Measurements from ENCODE around the gene SMIM15.
"Not testable (repeated sequence)": the region's sequence is repeated elsewhere in the genome, so short reads cannot be mapped to it uniquely, and the experiment has no call there.

The SMIM15 gene

DNA sequence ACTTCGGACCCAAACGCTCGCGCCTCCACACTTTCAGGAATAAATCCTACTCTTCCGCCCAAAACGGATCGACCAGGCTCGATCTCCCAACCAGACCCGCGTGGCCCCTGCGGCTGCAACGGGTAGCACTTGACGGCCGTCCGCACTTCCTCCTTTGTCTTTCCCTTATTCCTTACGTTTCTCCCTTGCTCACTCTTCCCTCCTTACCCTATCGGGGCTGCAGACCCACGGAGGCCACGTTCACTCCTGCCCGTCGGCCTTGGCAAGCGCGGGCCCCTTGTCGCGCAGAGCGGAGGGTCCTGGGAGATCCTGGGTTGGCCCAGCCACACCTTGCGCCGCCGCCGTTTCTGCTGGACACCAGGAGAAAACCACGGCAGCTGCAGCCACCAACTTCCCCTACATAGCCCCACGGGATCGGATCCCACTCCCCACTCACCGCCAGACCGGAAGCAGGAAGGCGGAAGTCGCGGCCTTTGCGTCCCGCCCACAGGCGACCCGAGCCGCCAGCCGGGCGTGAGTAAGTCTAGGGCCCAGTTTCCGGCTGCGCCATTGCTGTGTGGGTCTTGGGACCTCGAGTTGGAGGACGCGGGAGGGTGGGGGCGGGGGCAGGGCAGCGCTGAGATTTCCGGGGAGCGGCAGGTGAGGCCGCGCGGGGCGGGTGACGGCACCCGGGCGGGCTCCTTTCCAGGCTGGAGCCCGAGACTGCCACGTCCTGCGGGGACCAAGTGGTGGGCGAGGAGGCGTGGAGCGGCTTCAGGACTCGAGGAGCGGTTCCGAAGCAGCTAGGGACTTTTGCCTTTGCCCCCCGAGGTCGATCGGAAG lies at the start of gene SMIM15:
Gene SMIM15 (minus strand): TSS at position 459 of the 822 bp plus-strand sequence. CDS start 2,297 bp downstream, outside the sequence.
- DNase-seq (ENCODE audit: low read depth) = no peak
- TF ChIP-seq, protein P1, sequence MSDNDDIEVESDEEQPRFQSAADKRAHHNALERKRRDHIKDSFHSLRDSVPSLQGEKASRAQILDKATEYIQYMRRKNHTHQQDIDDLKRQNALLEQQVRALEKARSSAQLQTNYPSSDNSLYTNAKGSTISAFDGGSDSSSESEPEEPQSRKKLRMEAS (IDR thresholded peaks at IDR 0.05; ENCODE audit: low read depth, low read length) = no peak
- TF ChIP-seq POLR2A (IDR thresholded peaks at IDR 0.05; ENCODE audit: extremely low read depth, insufficient read length) (no peak), MYC (IDR thresholded peaks at IDR 0.05; ENCODE audit: low read depth, low read length) (no peak), CTCF (IDR thresholded peaks at IDR 0.05; ENCODE audit: low read depth, low read length) (no peak)

DNA sequence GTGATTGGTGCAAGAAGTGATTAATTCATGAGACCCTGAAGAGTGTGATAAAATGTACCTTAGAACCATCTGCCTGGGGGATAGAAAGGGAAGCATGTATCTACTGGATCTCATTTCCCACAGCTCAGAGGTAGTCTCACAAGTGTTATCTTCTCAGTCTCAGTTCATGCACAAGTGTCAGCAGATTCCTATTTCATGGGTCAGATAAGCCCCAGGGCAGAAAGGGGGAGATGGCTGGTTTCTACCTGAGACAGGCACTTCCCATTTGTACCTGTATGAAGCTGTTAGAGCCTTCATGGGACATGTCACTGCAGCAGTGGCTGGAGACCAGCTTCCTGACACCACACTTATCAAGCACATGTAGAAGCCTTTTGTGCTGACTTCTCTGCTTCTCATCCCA lies 45.6 kb upstream of the SMIM15 start:
- H3K4me3 ChIP-seq (ENCODE audit: low read depth, low read length) = no peak overlapping the region
- DNase-seq (ENCODE audit: low read depth) = no peak
- TF ChIP-seq, protein P1 (IDR thresholded peaks at IDR 0.05; ENCODE audit: low read depth, low read length) = no peak
- TF ChIP-seq CTCF (IDR thresholded peaks at IDR 0.05; ENCODE audit: low read depth, low read length) = no peak
- TF ChIP-seq POLR2A (IDR thresholded peaks at IDR 0.05; ENCODE audit: extremely low read depth, insufficient read length) = no peak
- no peak for TF ChIP-seq MYC (IDR thresholded peaks at IDR 0.05; ENCODE audit: low read depth, low read length)

More for the DNA sequence above, at the start of gene SMIM15:
- no peak within 1 kb of the TSS for H3K4me3 ChIP-seq (ENCODE audit: low read depth, low read length)

GRCh38 chr5:61205013-61205412 lies 42.7 kb upstream of the SMIM15 start:
- DNase-seq (ENCODE audit: low read depth) = no peak
- no peak overlapping the region for H3K4me3 ChIP-seq (ENCODE audit: low read depth, low read length)
- TF ChIP-seq MYC (IDR thresholded peaks at IDR 0.05; ENCODE audit: low read depth, low read length) = no peak
- TF ChIP-seq CTCF (IDR thresholded peaks at IDR 0.05; ENCODE audit: low read depth, low read length) = no peak
- TF ChIP-seq POLR2A (IDR thresholded peaks at IDR 0.05; ENCODE audit: extremely low read depth, insufficient read length) = no peak
- TF ChIP-seq, protein P1 (IDR thresholded peaks at IDR 0.05; ENCODE audit: low read depth, low read length) = no peak

GRCh38 chr5:61202213-61202612 lies 39.9 kb upstream of the SMIM15 start:
- TF ChIP-seq, protein P1 (IDR thresholded peaks at IDR 0.05; ENCODE audit: low read depth, low read length) = no peak
- TF ChIP-seq MYC (IDR thresholded peaks at IDR 0.05; ENCODE audit: low read depth, low read length) = no peak
- TF ChIP-seq POLR2A (IDR thresholded peaks at IDR 0.05; ENCODE audit: extremely low read depth, insufficient read length) = no peak
- H3K4me3 ChIP-seq (ENCODE audit: low read depth, low read length) = no peak overlapping the region
- no peak for DNase-seq (ENCODE audit: low read depth)

GRCh38 chr5:61200582-61201155 lies 38.4 kb upstream of the SMIM15 start:
- TF ChIP-seq, protein P1 (IDR thresholded peaks at IDR 0.05; ENCODE audit: low read depth, low read length) = no peak
- TF ChIP-seq POLR2A (IDR thresholded peaks at IDR 0.05; ENCODE audit: extremely low read depth, insufficient read length) = no peak
- TF ChIP-seq MYC (IDR thresholded peaks at IDR 0.05; ENCODE audit: low read depth, low read length) = no peak
- TF ChIP-seq CTCF (IDR thresholded peaks at IDR 0.05; ENCODE audit: low read depth, low read length) = no peak
- peak; percentile 25 for DNase-seq (ENCODE audit: low read depth)
- H3K4me3 ChIP-seq (ENCODE audit: low read depth, low read length) = no peak overlapping the region

GRCh38 chr5:61198606-61199005 lies 36.3 kb upstream of the SMIM15 start:
- TF ChIP-seq MYC (IDR thresholded peaks at IDR 0.05; ENCODE audit: low read depth, low read length) (no peak), CTCF (IDR thresholded peaks at IDR 0.05; ENCODE audit: low read depth, low read length) (no peak), POLR2A (IDR thresholded peaks at IDR 0.05; ENCODE audit: extremely low read depth, insufficient read length) (no peak)
- TF ChIP-seq, protein P1 (IDR thresholded peaks at IDR 0.05; ENCODE audit: low read depth, low read length) = no peak
- H3K4me3 ChIP-seq (ENCODE audit: low read depth, low read length) = no peak overlapping the region
- no peak for DNase-seq (ENCODE audit: low read depth)

- DNase-seq (ENCODE audit: low read depth); H3K4me3 ChIP-seq (ENCODE audit: low read depth, low read length): not testable (repeated sequence)
These were observed 25.6 kb upstream of the SMIM15 start for GRCh38 chr5:61187826-61188225.

DNA sequence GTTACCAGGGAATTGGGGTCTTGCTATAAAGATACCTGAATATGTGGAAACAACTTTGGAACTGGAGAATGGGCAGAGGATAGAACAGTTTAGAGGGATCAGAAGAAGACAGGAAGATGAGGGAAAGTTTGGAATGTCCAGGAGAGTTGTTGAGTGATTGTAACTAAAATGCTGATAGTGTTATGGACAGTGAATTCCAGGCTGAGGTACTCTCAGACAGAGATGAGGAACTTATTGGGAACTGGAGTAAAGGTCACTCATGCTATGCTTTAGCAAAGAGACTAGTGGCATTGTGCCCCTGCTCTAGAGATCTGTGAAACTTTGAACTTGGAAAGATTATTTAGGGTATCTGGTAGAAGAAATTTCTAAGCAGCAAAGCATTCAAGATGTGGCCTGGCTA lies 25.1 kb upstream of the SMIM15 start:
- DNase-seq (ENCODE audit: low read depth); H3K4me3 ChIP-seq (ENCODE audit: low read depth, low read length): not testable (repeated sequence)
